Endothelial cell of umbilical vein (primary cell): ENCODE data around the gene FAM81A. TPM values are rescaled to one million over a fixed set of nuclear protein-coding genes. Genes with fewer than 3 reads are reported as not detected.

Source experiments
- BruUV-seq: library from RNA; stranded (reverse); fragments of 400-500 nt; replicated peaks from 2 replicates; lab custom pipeline; 2021; lab: Mats Ljungman, UMichigan
- CTCF ChIA-PET: fragments of 300-600, 350-600 bp; sonication (Branson Sonifier 250); formaldehyde crosslinking; loops from one replicate; lab custom pipeline; 2021; ENCODE audit warnings: antibody characterized with exemption, inconsistent platforms; lab: Charles Lee
- POLR2A ChIA-PET: fragments of 300-600, 350-600 bp; sonication (Branson Sonifier 250); formaldehyde crosslinking; loops from one replicate; lab custom pipeline; 2021; ENCODE audit warnings: antibody characterized with exemption, inconsistent platforms; lab: Charles Lee
- DNase-seq: peaks from one replicate; pipeline ENCODE4 v3.0.0-alpha.2; 2011; ENCODE audit warnings: low read depth, low spot score
- FAIRE-seq: peaks from 2 replicates; lab custom pipeline; 2011; peaks lifted over from hg19 to GRCh38; lab: Jason Lieb, UNC
- H2AFZ ChIP-seq: 2 replicates; pipeline ENCODE4 v1.6.0; 2012; ENCODE audit warnings: low read depth, low read length, control low read depth, inconsistent platforms
- H3K27ac ChIP-seq: 2 replicates; pipeline ENCODE4 v1.5.1; 2011; ENCODE audit warnings: low read depth, mild to moderate bottlenecking, control low read depth, low read length, moderate library complexity; ENCODE audit not compliant: insufficient read depth
- H3K27me3 ChIP-seq, 2 experiments: 2 replicates each; pipeline versions ENCODE4 v1.6.0 to v1.6.1; 2011; ENCODE audit warnings: low read length in 2 of 2, mixed read lengths in 1 of 2; ENCODE audit not compliant: control insufficient read depth in 2 of 2, insufficient read depth in 2 of 2
- H3K36me3 ChIP-seq, 2 experiments: 2 replicates in 1 of 2; 3 replicates in 1 of 2; pipeline ENCODE4 v1.5.1; 2011; ENCODE audit warnings: low read length in 2 of 2, mild to moderate bottlenecking in 1 of 2, moderate library complexity in 1 of 2; ENCODE audit not compliant: control insufficient read depth in 2 of 2, insufficient read depth in 2 of 2; ENCODE audit errors: extremely low read depth in 1 of 2
- H3K4me1 ChIP-seq: 3 replicates; pipeline ENCODE4 v1.5.1; 2011; ENCODE audit warnings: mild to moderate bottlenecking, low read length; ENCODE audit not compliant: control insufficient read depth, insufficient read depth; ENCODE audit errors: extremely low read depth
- H3K4me2 ChIP-seq: 2 replicates; pipeline ENCODE4 v1.6.1; 2011; ENCODE audit warnings: low read length, control low read depth, mixed read lengths; ENCODE audit not compliant: insufficient read depth
- H3K4me3 ChIP-seq, 3 experiments: fragments of 200-600 bp in 1 of 3; sonication (generic), shearing (Covaris generic) in 1 of 3; replicated peaks in 1 of 3; 2 replicates each; pipeline ENCODE4 v1.5.1; 2011 to 2016; ENCODE audit warnings: control low read depth in 3 of 3, low read length in 3 of 3, mild to moderate bottlenecking in 2 of 3, inconsistent platforms in 1 of 3, low read depth in 1 of 3, moderate library complexity in 1 of 3; ENCODE audit not compliant: insufficient read depth in 1 of 3
- H3K79me2 ChIP-seq: 2 replicates; pipeline ENCODE4 v1.6.0; 2012; ENCODE audit warnings: low read length, inconsistent platforms; ENCODE audit not compliant: control insufficient read depth, insufficient read depth
- H3K9ac ChIP-seq: replicated peaks from 2 replicates; pipeline ENCODE3; 2011; ENCODE audit warnings: low read length, control low read depth; ENCODE audit not compliant: insufficient read depth; ENCODE audit errors: extremely low read depth
- H3K9me1 ChIP-seq: replicated peaks from 3 replicates; pipeline ENCODE4 v1.6.0; 2011; ENCODE audit warnings: mild to moderate bottlenecking, low read length; ENCODE audit not compliant: control insufficient read depth, insufficient read depth; ENCODE audit errors: extremely low read depth
- H3K9me3 ChIP-seq: replicated peaks from 2 replicates; pipeline ENCODE4 v1.5.1; 2012; ENCODE audit warnings: low read length, inconsistent platforms; ENCODE audit not compliant: control insufficient read depth, insufficient read depth
- H4K20me1 ChIP-seq: replicated peaks from 2 replicates; pipeline ENCODE3; 2011; ENCODE audit warnings: mild to moderate bottlenecking, low read length; ENCODE audit not compliant: control insufficient read depth, insufficient read depth; ENCODE audit errors: extremely low read depth
- EZH2 ChIP-seq: IDR thresholded peaks from 2 replicates; pipeline ENCODE4 v1.6.1; 2012; ENCODE audit warnings: borderline replicate concordance, low read depth, mild to moderate bottlenecking, moderate library complexity, low read length, inconsistent platforms; ENCODE audit not compliant: severe bottlenecking
- MYC ChIP-seq: IDR thresholded peaks from one replicate; pipeline ENCODE4 v1.6.1; 2011; ENCODE audit warnings: mild to moderate bottlenecking, low read depth, low read length
- dilution Hi-C: fragments of 300-500 bp; cut with MboI; formaldehyde crosslinking; loops from one replicate; pipeline ENCODE4 v1.15.0; 2019; ENCODE audit warnings: low sequenced_read_pairs; ENCODE audit not compliant: extremely low pct_ligation_motif_present
- intact Hi-C: fragments of 100-400 bp; cut with micrococcal nuclease; formaldehyde crosslinking; loops from one replicate; pipeline ENCODE4 v1.10.0; 2022
- polyA plus RNA-seq, 4 experiments: library from polyadenylated mRNA; depleted of rRNA in 3 of 4; stranded (reverse) in 3 of 4; unstranded in 1 of 4; fragments of >200 nt; gene quantifications; 2 replicates each; pipeline versions ENCODE4 v1.2.1 to v1.2.3, GENCODE V29; 2011 to 2012; ENCODE audit warnings: missing spikeins in 1 of 4
- total RNA-seq: library from RNA; stranded (reverse); gene quantifications from 2 replicates; pipeline ENCODE4 v1.2.3, GENCODE V29; 2021
- TF ChIP-seq, protein P1 (sequence below), 2 donors: IDR thresholded peaks; 1 replicate in 1 of 2; 2 replicates in 1 of 2; pipeline ENCODE4 v1.5.1; 2011; ENCODE audit warnings: low read length in 2 of 2, mild to moderate bottlenecking in 2 of 2, moderate library complexity in 2 of 2, control low read depth in 1 of 2, inconsistent platforms in 1 of 2, low read depth in 1 of 2; ENCODE audit not compliant: insufficient read depth in 1 of 2; ENCODE audit errors: extremely low read depth in 1 of 2

Gene FAM81A
- total and polyA plus RNA-seq, 2 donors (not counting 3 experiments of a cell fraction or from before 2014, with no cell fraction given): 0.28 to 1.2 TPM

DNA sequence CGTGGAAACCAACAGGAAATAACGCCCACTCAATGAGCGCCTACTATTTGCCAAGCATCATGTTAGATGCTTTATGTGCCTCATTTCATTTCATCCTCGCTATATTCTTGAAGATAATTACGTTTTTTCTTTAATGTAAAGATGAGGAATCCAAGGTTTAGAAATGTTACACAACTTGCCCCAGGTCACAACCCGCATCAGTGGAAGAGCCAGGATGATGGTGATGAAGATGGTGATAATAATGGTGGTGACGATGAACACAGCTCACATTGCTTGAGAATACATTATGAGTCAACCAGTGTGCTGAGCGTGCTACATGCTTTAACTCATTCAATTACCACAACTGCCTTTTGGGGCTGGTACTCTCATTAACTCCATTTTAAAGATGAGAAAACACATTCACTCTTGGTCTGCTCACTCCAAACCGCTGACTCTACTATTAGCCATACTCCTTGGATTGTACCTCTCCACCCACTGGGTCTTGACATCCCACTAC is 43.8 kb upstream of the FAM81A start:
- POLR2A ChIA-PET: no interaction called here
- dilution Hi-C loops (no loop called here), intact Hi-C loops (no loop called here)
- TF ChIP-seq MYC: no peak
- DNase-seq (no peak), FAIRE-seq (no peak)
- BruUV-seq: no TSS peak
- Histone ChIP-seq H4K20me1 (no peaks in the 10 kb centered on the region), H3K9me3 (no peaks in the 10 kb centered on the region), H3K36me3 (no peaks in the 10 kb centered on the region), H3K27ac (no peak overlapping the region), H3K4me3 (no peak overlapping the region), H3K9ac (no peak overlapping the region), H3K4me2 (no peak overlapping the region), H3K4me1 (no peaks in the 10 kb centered on the region), H3K9me1 (no peaks in the 10 kb centered on the region), H3K79me2 (no peaks in the 10 kb centered on the region), H3K27me3 (peaks cover 7 to 9% of the 10 kb centered on the region in 2 experiments), H2AFZ (no peak overlapping the region)
- CTCF ChIA-PET: interaction anchor here (1.2 to 2.4 kb wide), 2 partner anchors 12 to 94 kb away, joined by 3 to 5 read pairs; no protein-coding TSS in a partner anchor

DNA sequence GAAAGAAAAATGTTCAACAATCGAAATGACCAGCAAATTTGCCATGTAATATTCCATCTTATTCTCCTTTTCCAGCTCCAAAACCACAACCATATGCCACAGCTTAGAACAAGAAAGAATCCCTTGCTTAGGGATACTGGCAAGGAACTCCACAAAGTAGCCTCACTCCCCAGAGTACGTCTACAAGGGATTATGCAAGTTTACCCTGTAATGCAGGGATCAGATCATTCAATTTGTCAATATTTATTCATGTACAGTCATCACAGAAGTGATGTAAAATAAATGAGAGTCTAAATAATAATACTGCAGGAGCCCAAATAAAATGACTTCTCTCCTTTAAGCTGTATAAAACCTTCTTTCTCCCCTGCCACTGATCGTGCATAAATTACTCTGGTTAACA is 41.8 kb upstream of the FAM81A start:
- no peak overlapping the region for H2AFZ ChIP-seq
- ChIA-PET CTCF (interaction anchor here (1.4 to 2.4 kb wide), 3 partner anchors 10 to 16 kb away, joined by 3 to 5 read pairs (median 3); no protein-coding TSS in a partner anchor), POLR2A (interaction anchor here (0.6 kb wide), 1 partner anchor 17 kb away, joined by 3 read pairs; no protein-coding TSS in a partner anchor)
- FAIRE-seq (no peak), DNase-seq (no peak)
- H3K4me1 ChIP-seq: no peaks in the 10 kb centered on the region
- H3K9me3 ChIP-seq: no peaks in the 10 kb centered on the region
- H3K27me3 ChIP-seq: peaks cover 8 to 12% of the 10 kb centered on the region in 2 experiments
- no peaks in the 10 kb centered on the region for H3K79me2 ChIP-seq
- BruUV-seq: no TSS peak
- H4K20me1 ChIP-seq: no peaks in the 10 kb centered on the region
- no peak for TF ChIP-seq EZH2
- TF ChIP-seq, protein P1, sequence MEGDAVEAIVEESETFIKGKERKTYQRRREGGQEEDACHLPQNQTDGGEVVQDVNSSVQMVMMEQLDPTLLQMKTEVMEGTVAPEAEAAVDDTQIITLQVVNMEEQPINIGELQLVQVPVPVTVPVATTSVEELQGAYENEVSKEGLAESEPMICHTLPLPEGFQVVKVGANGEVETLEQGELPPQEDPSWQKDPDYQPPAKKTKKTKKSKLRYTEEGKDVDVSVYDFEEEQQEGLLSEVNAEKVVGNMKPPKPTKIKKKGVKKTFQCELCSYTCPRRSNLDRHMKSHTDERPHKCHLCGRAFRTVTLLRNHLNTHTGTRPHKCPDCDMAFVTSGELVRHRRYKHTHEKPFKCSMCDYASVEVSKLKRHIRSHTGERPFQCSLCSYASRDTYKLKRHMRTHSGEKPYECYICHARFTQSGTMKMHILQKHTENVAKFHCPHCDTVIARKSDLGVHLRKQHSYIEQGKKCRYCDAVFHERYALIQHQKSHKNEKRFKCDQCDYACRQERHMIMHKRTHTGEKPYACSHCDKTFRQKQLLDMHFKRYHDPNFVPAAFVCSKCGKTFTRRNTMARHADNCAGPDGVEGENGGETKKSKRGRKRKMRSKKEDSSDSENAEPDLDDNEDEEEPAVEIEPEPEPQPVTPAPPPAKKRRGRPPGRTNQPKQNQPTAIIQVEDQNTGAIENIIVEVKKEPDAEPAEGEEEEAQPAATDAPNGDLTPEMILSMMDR (IDR thresholded peaks at IDR 0.05; ENCODE audit: extremely low read depth in 1 of 2, insufficient read depth in 1 of 2, low read depth in 1 of 2, low read length in 2 of 2): no peak
- dilution Hi-C loops: no loop called here
- H3K4me3 ChIP-seq: no peak overlapping the region
- H3K9me1 ChIP-seq: no peaks in the 10 kb centered on the region
- H3K27ac ChIP-seq: no peak overlapping the region
- H3K4me2 ChIP-seq: no peak overlapping the region
- intact Hi-C loops: no loop called here
- no peak overlapping the region for H3K9ac ChIP-seq
- no peaks in the 10 kb centered on the region for H3K36me3 ChIP-seq
